ENCODE measurements around the gene ITGAD.

- TF ChIP-seq, protein P1, sequence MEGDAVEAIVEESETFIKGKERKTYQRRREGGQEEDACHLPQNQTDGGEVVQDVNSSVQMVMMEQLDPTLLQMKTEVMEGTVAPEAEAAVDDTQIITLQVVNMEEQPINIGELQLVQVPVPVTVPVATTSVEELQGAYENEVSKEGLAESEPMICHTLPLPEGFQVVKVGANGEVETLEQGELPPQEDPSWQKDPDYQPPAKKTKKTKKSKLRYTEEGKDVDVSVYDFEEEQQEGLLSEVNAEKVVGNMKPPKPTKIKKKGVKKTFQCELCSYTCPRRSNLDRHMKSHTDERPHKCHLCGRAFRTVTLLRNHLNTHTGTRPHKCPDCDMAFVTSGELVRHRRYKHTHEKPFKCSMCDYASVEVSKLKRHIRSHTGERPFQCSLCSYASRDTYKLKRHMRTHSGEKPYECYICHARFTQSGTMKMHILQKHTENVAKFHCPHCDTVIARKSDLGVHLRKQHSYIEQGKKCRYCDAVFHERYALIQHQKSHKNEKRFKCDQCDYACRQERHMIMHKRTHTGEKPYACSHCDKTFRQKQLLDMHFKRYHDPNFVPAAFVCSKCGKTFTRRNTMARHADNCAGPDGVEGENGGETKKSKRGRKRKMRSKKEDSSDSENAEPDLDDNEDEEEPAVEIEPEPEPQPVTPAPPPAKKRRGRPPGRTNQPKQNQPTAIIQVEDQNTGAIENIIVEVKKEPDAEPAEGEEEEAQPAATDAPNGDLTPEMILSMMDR (IDR thresholded peaks at IDR 0.05; ENCODE audit: low read depth, low read length), result peak; percentile 29
- no peak for TF ChIP-seq EZH2phosphoT487 (IDR thresholded peaks at IDR 0.05; ENCODE audit: low read depth)
Measured at GRCh38 chr16:31451681-31452351, 58.7 kb downstream of the ITGAD start.

All from OCI-LY3 (cell line).